Tibial artery (tissue), 4 donors: ENCODE data around the gene RTN4RL2.

ENCODE experiments used
- DNase-seq, 2 donors: peaks; one replicate each; pipeline ENCODE4 v3.0.0-alpha.2; 2019
- H3K27ac ChIP-seq, 2 donors: fragments of 200-600 bp; sonication (generic) in 1 of 2; 1 replicate in 1 of 2; 2 replicates in 1 of 2; pipeline ENCODE4 v1.5.1; 2018 to 2019; ENCODE audit warnings: mild to moderate bottlenecking in 1 of 2
- H3K27me3 ChIP-seq, 2 donors: fragments of 200-600 bp; sonication (generic) in 1 of 2; one replicate each; pipeline versions ENCODE4 v1.5.1 to v1.6.0; 2016 to 2019
- H3K36me3 ChIP-seq, 3 donors: fragments of 200-600 bp; sonication (generic) in 2 of 3; one replicate each; pipeline ENCODE4 v1.5.1; 2016 to 2019; ENCODE audit warnings: mild to moderate bottlenecking in 2 of 3
- H3K4me1 ChIP-seq, 4 donors: fragments of 200-600 bp; sonication (generic) in 2 of 4; 1 replicate in 3 of 4; 2 replicates in 1 of 4; pipeline ENCODE4 v1.5.1; 2016 to 2019
- H3K4me3 ChIP-seq, 2 donors: fragments of 200-600 bp; sonication (generic) in 1 of 2; 1 replicate in 1 of 2; 2 replicates in 1 of 2; pipeline ENCODE4 v1.5.1; 2018 to 2019; ENCODE audit warnings: mild to moderate bottlenecking in 2 of 2
- H3K9me3 ChIP-seq, 3 donors: fragments of 200-600 bp; sonication (generic) in 1 of 3; one replicate each; pipeline ENCODE4 v1.5.1; 2016 to 2019
- CTCF ChIP-seq, 2 experiments: fragments of 200-600 bp in 1 of 2; fragments of 450-650 bp in 1 of 2; IDR thresholded peaks; one replicate each; pipeline ENCODE4 v1.5.1; 2017 to 2019; ENCODE audit warnings: antibody characterized with exemption in 2 of 2, mild to moderate bottlenecking in 1 of 2, moderate library complexity in 1 of 2
- intact Hi-C: fragments of 100-400 bp; cut with DNase I; formaldehyde crosslinking; loops from one replicate; pipeline ENCODE4 v1.15.0; 2023; ENCODE audit warnings: low total_unique reads

RTN4RL2 gene

GRCh38 chr11:57482782-57483561, 22.6 kb downstream of the RTN4RL2 start:
- Histone ChIP-seq H3K4me1 (peaks cover 4 to 14% (median 10%) of the 10 kb centered on the region in 4 donors), H3K27me3 (peaks cover 0 to 27% of the 10 kb centered on the region in 2 donors), H3K9me3 (no peaks in the 10 kb centered on the region), H3K27ac (no peak overlapping the region), H3K4me3 (no peak overlapping the region), H3K36me3 (peaks cover 31 to 38% (median 36%) of the 10 kb centered on the region in 3 donors)
- intact Hi-C loops: no loop called here
- no peak for DNase-seq
- peak; percentile 29 to 45 for TF ChIP-seq CTCF (IDR thresholded peaks at IDR 0.05)

GRCh38 chr11:57483562-57483918, 23.2 kb downstream of the RTN4RL2 start:
- Histone ChIP-seq H3K4me3 (no peak overlapping the region), H3K27ac (no peak overlapping the region), H3K27me3 (peaks cover 0 to 25% of the 10 kb centered on the region in 2 donors), H3K9me3 (no peaks in the 10 kb centered on the region), H3K36me3 (peaks cover 36 to 44% (median 41%) of the 10 kb centered on the region in 3 donors), H3K4me1 (peaks cover 4 to 14% (median 10%) of the 10 kb centered on the region in 4 donors)
- no peak for TF ChIP-seq CTCF (IDR thresholded peaks at IDR 0.05)
- DNase-seq: no peak
- intact Hi-C loops: no loop called here

GRCh38 chr11:57484141-57484710, 23.9 kb downstream of the RTN4RL2 start:
- peaks cover 4 to 14% (median 10%) of the 10 kb centered on the region in 4 donors for H3K4me1 ChIP-seq
- peaks cover 43 to 51% (median 48%) of the 10 kb centered on the region in 3 donors for H3K36me3 ChIP-seq
- DNase-seq: no peak
- H3K27ac ChIP-seq: no peak overlapping the region
- intact Hi-C loops: no loop called here
- no peak overlapping the region for H3K4me3 ChIP-seq
- no peaks in the 10 kb centered on the region for H3K9me3 ChIP-seq
- TF ChIP-seq CTCF (IDR thresholded peaks at IDR 0.05): no peak
- H3K27me3 ChIP-seq: peaks cover 0 to 24% of the 10 kb centered on the region in 2 donors

- Histone ChIP-seq H3K4me1 (peaks cover 4 to 14% (median 10%) of the 10 kb centered on the region in 4 donors), H3K27ac (no peak overlapping the region), H3K36me3 (peaks cover 48 to 63% (median 60%) of the 10 kb centered on the region in 3 donors), H3K4me3 (no peak overlapping the region), H3K9me3 (no peaks in the 10 kb centered on the region), H3K27me3 (peaks cover 0 to 22% of the 10 kb centered on the region in 2 donors)
- intact Hi-C loops: no loop called here
- no peak for DNase-seq
- no peak for TF ChIP-seq CTCF (IDR thresholded peaks at IDR 0.05)
Measured at GRCh38 chr11:57485217-57485990, 25.1 kb downstream of the RTN4RL2 start.

GRCh38 chr11:57487021-57487778, 26.9 kb downstream of the RTN4RL2 start:
- no peak for TF ChIP-seq CTCF (IDR thresholded peaks at IDR 0.05)
- Histone ChIP-seq H3K36me3 (peaks cover 56 to 75% (median 74%) of the 10 kb centered on the region in 3 donors), H3K4me1 (peaks cover 4 to 14% (median 10%) of the 10 kb centered on the region in 4 donors), H3K27ac (no peak overlapping the region), H3K9me3 (no peaks in the 10 kb centered on the region), H3K4me3 (no peak overlapping the region), H3K27me3 (peaks cover 0 to 18% of the 10 kb centered on the region in 2 donors)
- no peak for DNase-seq
- intact Hi-C loops: no loop called here
